HG02623 (cell line): ENCODE results near the gene PLIN4.
"Not testable (repeated sequence)": the region's sequence is repeated elsewhere in the genome, so short reads cannot be mapped to it uniquely, and the experiment has no call there.

ENCODE experiments used
- ATAC-seq: cut with Tn5 transposase; IDR thresholded peaks from one replicate; pipeline ENCODE4 v1.9.1; 2021; ENCODE audit warnings: moderate library complexity; ENCODE audit not compliant: unreplicated experiment

The PLIN4 gene

DNA sequence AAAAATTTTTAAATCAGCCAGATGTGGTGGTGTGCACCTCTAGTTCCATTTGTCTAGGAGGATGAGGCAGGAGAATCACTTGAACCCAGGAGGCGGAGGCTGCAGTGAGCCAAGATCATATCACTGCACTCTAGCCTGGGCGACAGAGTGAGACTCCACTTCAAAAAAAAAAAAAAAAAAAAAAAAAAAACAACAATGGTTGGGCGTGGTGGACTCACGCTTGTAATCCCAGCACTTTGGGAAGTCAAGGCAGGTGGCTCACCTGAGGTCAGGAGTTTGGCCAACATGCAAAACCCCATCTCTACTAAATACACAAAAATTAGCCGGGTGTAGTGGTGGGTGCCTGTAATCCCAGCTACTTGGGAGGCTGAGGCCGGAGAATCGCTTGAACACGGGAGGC is 9.1 kb upstream of the PLIN4 start:
- ATAC-seq, result not testable (repeated sequence)

GRCh38 chr19:4525563-4526002 is 7.3 kb upstream of the PLIN4 start:
- no peak for ATAC-seq

GRCh38 chr19:4524808-4525562 is 6.7 kb upstream of the PLIN4 start:
- ATAC-seq, result no peak

DNA sequence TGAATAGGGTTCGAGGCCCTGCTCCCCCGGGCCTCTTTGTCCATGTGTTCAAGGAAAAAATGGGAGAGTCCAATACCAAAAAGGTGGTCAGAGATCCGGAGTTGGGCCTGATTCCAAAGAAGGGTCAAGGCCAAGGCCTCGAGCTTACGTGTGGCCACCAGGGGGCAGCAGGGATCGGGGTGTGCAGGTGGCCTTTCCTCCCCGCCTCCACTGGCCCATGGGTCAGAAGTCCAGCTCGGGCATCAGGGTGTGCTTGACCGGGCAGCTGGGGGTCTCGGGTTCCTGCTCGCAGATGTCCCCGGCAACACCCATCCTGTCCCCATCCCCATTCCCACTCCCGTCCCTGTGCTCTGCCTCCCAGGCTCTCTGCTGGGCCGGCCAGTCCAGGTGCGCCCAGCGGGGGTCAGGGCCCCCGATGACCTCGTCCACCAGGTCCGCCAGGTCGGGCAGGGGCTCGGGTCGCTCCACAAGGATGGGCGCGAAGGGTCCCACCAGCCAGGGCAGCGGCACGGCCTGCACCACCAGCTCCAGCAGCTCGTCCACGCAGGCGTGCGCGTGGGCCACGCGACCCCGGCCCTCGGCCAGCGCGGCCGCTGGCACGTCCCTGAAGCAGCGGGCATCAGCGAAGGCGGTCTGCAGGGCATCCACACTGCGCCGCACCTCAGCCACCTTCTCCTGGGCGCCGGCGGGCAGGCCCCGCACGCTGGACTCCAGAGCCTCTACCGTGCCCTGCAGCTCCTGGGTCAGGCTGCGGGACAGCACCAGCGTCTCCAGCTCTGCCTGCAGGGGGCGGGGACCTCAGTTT is 5.2 kb upstream of the PLIN4 start:
- no peak for ATAC-seq

DNA sequence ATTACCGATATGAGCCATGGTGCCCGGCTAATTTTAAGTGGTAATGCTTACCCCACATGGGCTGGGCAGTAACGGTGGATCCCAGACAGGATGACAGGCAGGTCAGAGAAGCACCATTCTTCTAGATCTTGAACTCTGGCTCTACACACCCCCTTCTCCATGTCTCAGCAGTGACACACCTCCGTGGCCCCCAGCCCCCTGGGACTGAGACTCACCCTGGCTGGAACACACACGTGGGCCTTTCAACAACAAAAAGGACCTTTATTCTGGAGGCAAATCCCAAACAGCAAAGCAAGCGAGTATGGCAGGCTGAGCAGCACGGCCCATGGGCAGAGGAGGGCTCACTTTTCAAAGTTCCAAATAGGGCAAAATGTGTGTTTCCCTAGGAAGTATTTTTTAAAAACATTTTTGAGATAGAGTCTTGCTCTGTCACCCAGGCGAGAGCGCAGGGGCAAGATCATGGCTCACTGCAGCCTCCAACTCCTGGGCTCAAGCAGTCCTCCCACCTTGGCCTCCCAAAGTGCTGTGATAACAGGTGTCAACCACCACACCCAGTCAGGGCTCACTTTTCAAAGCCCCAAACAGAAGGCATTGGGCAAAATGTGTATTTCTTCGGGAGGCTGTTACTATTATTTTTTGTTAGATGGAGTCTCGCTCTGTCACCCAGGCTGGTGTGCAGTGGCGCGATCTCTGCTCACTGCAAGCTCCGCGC is 4.2 kb upstream of the PLIN4 start:
- no peak for ATAC-seq

DNA sequence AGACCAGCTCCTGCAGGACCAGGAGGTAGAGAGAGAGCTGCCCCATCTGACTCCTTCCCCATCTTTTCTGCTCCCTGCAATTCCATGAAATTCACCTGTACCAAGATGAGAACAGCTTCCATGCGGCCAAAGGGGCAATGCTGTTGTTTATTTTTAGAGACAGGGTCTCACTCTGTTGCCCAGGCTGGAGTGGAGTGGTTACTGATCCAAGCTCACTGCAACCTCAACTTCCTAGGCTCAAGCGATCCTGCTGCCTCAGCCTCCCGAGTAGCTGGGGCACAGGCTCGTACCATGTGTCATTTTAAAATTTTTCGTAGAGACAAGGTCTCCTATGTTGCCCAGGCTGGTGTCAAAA is 3.6 kb upstream of the PLIN4 start:
- ATAC-seq, result no peak

DNA sequence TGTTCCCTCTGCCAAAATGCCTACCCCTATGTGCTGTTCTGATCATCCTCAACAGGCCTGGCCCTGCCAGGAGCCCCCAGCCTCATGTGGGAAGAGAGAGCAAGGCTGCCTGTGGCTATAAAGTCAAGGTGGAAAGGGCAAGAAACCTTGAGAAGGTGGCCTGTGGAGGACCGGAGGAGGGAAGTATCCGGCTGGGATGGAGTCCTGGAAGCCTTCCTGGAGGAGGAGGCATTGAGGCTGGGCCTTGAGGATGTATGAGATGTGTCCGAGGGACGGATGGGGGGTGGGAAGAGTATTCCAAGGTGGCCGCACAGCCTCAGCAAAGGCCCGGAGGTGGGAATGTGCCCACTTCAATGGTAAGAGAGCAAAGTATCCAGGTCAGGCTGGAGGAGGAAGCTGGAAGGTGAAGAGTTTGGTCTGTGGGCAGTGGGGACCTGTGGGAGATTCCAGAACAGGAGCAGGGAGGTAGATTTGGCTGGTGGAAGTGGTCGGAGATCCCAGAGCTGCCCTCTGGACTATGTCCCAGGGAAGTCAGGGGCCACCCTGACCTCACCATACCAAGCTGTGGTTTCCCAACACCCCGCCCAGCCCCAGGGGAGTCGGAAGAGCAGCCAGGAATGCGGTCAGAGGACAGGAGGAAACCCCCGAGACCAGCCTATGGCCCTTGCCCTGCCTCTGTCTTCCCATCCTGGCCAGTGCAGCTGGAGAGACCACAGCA is 3.0 kb upstream of the PLIN4 start:
- no peak for ATAC-seq

DNA sequence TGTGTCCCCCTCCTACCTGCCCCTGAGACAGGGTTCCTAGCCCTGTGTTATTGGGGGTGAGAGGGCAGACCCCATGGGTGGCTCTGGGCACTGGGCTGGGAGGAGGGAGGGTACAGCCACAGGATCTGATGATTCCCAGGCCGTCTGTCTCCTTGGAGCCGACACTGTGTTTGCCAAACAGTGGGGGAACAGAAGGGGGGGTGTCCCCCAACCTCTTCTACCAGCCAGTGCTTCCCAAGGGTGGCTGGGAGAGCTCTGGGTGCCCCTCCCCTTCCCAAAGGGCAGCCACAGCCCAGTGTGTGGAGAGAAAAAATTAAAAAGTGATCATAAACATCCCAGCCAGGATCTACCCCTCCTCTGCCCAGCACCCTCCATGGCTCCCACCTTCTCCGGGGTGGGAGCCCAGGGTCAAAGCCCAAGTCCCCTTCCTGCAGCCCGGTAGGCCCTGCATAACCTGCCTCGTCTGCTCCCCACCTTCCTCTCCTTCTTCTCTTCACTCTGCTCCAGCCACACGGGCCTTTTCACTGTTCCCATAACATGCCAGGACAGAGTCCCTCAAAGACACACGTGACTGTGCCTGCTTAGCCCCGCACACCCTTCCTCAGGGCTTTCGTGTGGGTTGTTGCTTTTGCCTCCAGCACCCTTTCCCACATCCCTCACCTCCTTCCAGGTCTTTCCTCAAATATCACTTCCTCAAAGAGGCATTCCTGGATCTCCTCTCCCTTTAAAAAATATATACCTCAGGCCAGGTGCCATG is 1.4 kb upstream of the PLIN4 start:
- ATAC-seq, result no peak

GRCh38 chr19:4519172-4519496 is 848 bp upstream of the PLIN4 start:
- no peak for ATAC-seq

DNA sequence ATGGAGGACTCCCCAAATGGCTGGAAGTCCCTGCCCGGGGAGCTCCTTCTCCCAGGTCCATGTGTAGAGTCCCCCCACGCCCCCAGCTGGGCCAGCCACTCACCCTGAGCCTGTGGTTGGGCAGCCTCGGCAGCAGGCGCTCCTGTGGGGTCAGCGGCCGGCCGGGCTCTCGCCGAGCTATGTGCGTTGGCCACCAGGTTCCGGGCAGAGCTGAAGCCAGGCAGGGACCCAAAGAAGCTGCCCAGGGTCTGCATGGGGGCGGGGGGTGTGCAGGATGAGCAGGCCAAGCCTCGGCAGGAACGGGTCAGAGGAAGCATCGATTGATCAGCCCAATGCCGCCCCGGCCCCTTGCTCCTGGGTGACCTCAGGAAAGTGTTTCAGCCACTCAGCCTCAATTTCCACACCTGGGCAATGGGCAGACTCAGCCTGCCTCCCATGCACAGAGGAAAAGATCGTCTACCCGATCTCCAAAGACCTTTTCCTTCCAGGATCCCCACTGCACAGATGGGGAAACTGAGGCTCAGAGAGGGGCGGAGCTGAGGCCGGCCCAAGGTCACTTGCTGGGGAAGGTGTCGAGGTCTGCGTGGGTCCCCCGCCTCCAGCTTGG is 732 bp downstream of the PLIN4 start:
- ATAC-seq, result no peak

- ATAC-seq, result no peak
Measured at GRCh38 chr19:4516939-4517300, 1.4 kb downstream of the PLIN4 start.

DNA sequence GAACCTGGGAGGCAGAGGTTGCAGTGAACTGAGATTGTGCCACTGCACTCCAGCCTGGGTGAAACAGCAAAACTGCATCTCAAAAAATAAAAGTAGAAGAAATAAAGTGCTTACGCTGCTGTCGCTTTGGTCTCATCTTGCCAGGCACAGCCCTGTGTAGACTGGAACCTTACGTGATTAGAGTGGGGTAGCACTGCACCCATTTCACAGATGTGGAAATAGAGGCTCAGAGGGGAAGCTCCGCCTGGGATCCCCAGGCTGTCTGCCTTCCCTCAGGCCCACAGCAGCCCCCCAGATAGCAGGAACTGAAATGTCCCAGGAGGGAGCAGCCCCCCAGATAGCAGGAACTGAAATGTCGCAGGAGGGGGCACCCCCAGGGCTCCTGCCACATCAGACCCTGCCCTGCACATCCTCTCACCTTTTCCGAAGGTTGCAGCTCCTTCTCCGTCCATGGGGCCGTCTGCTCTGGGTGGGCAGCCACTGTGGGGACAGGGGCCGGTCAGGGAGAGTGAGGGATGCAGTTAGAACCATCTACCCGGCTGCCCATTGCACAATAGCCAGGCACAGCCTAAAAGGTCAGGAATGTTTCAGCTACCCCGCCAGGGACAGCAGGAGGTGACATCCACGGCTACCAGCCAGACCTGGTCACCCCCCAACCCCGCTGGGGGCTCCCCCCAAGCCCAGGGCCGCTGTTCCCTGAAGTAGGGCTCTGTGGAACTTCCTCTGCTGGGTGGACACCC is 1.9 kb downstream of the PLIN4 start:
- no peak for ATAC-seq

DNA sequence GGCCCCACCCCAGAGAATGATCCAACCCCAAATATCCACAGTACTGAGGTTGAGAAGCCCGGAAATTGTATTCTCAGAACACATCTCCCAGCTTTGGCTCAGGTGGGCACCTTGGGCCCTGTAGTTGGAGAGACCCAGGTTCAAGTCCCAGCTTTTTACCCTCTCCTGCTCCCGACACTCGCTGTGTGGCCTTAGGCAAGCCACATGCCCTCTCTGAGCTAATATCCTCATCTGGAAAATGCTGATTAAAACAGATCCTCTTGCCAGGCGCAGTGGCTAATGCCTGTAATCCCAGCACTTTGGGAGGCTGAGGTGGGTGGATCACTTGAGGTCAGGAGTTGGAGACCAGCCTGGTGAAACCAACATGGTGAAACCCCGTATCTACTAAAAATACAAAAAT is 2.6 kb downstream of the PLIN4 start:
- no peak for ATAC-seq

- no peak for ATAC-seq
Measured at GRCh38 chr19:4513248-4513647, 5.0 kb downstream of the PLIN4 start.

- no peak for ATAC-seq
Measured at GRCh38 chr19:4512070-4512469, 6.2 kb downstream of the PLIN4 start.

GRCh38 chr19:4511300-4512054 is 6.8 kb downstream of the PLIN4 start:
- no peak for ATAC-seq

GRCh38 chr19:4510435-4511255 is 7.6 kb downstream of the PLIN4 start:
- ATAC-seq, result no peak

- no peak for ATAC-seq
Measured at GRCh38 chr19:4508698-4509097, 9.6 kb downstream of the PLIN4 start.
